Measurements from ENCODE around the gene SLC38A8.

SLC38A8 gene

DNA sequence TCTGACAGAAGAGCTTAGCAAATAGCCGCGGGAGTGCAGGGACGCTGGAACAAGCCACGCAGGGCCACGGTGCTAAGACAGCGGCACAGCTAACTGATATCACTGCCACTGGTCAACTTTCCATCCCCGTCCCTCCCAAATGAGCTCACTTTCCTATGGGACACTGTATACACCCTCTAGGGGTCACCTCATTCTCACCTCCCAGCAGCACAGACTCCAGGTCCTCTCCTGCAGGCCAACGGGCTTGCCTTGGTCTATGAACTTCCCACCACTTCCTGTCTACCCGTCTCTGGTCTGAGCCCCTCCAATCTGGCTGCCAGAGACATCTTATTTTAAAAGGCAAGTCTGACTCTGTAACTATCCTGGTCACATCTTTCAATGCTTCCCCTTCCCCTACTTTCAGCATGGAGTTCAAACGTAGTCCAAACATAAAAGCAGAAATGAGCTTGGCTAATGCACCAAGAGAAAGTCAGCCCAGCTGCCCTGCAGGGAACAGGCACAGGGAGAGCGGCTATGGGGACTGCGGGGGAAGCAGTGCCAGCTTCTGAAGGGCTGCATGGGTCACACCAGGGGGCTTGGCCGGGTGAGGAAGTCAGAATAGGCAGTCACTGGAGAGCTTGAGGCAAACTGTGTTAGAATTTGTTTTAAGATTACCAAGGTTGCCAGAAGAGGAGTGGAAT is 26.3 kb upstream of the SLC38A8 start:
- no peak for DNase-seq (ENCODE audit: low read depth in 2 of 2, low spot score in 1 of 2)

DNA sequence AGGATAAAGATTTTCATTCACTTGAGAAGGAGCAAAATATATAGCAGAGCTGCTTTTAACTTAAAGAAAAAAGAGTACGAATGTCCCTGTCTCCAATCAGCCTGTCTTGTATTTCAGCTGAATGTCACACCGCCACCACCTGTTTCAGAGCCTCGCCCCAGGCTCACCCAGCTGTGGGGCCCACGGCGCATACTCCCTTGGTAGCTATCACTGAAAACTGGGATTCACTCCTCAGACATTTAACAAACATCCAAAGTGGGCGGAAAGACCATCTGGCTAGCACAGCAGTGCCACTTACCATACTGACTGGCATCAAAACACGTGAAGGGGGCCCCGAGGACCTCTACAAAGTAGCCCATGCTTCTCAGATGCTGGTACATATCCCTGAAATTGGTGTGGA is 25.4 kb upstream of the SLC38A8 start:
- no peak for DNase-seq (ENCODE audit: low read depth in 2 of 2, low spot score in 1 of 2)

DNA sequence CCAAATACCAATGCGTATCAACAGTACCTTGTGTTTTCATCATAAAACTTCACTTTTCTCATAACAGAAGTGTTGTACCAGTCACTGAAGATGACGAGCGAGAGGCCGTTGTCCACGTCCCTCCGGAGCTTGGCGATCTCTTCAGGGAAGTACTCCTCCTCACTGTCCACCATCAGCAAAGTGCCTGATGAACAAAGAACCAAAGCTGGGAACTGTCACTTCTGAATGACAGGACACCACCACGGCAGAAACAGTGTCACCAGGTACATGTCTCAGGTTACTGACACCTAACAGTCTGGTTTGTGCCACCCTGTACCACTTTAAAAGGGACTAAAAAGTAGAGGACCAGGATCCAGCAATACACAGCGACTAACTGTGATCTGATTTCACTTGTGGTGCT is 25.0 kb upstream of the SLC38A8 start:
- no peak for DNase-seq (ENCODE audit: low read depth in 2 of 2, low spot score in 1 of 2)

GRCh38 chr16:84065536-84066132 is 23.0 kb upstream of the SLC38A8 start:
- no peak for DNase-seq (ENCODE audit: low read depth in 2 of 2, low spot score in 1 of 2)

GRCh38 chr16:84063980-84064379 is 21.4 kb upstream of the SLC38A8 start:
- DNase-seq (ENCODE audit: low read depth in 2 of 2, low spot score in 1 of 2): no peak

GRCh38 chr16:84062734-84063640 is 20.4 kb upstream of the SLC38A8 start:
- peak in 1 of 2 donors; percentile 29 for DNase-seq (ENCODE audit: low read depth in 2 of 2, low spot score in 1 of 2)

GRCh38 chr16:84061236-84061819 is 18.7 kb upstream of the SLC38A8 start:
- DNase-seq (ENCODE audit: low read depth in 2 of 2, low spot score in 1 of 2): no peak

DNA sequence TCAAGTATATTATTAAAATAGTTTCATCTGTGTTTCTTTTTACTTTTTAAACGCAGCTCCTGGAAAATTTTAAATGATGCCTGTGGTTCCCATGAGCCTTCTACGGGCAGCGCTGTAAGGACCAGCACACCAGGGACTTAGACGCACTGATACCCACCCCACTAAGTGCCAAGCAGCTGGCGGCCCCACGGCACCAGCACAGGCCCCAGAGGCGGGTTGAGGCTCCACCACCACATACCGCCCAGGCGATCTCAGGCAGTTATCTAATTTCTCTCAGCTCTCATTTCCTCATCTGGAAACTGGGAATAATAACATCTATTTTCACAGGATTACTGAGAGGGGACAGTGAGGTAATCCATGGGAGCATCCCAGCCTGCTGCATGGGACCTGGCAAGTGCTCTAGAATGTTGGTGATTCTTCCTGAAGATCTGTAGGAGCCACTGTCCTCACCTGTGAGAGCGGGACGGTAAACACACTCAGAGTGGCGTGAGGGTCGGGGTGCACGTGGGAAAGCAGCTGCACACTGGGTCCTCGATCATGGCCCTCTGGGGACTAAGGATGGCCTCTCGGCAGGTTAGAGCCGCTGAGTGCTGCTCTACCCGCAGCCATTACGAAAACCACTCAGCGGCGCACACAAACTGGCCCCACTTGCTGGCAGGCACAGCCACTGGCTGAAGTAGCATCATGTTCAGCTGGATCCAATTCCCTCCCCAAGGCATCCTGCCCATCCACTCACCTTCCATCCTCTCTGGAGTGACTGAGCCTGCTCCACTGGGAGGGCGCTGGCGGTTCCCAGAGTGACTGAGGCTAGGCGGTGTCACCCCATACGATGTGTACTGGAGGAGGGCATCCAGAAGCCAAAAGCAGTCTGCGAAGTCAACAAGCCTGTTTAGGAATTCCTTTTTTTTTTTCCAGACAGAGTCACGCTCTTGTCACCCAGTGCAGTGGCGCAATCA is 17.6 kb upstream of the SLC38A8 start:
- no peak for DNase-seq (ENCODE audit: low read depth in 2 of 2, low spot score in 1 of 2)

DNA sequence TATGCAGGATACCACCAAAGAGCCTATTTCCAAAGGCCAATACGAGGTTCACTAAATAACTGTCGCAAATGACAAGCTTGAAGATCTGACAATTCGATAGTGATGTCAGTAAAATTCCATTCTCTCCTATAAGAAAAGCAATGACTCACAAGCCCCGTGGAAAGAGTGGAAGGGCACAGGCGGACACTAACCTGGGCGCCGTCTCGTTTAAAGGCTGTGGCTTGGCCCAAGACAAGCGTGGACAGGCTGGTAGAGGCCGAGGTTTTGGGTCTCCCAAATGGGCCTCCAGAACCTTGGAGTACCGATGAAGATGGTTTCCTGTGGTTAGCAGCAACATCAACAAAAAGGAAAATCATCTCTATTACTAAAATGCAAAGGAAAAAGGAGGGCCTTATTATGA is 16.5 kb upstream of the SLC38A8 start:
- DNase-seq (ENCODE audit: low read depth in 2 of 2, low spot score in 1 of 2): no peak

GRCh38 chr16:84058664-84059063 is 16.1 kb upstream of the SLC38A8 start:
- no peak for DNase-seq (ENCODE audit: low read depth in 2 of 2, low spot score in 1 of 2)

GRCh38 chr16:84058211-84058610 is 15.6 kb upstream of the SLC38A8 start:
- no peak for DNase-seq (ENCODE audit: low read depth in 2 of 2, low spot score in 1 of 2)

DNA sequence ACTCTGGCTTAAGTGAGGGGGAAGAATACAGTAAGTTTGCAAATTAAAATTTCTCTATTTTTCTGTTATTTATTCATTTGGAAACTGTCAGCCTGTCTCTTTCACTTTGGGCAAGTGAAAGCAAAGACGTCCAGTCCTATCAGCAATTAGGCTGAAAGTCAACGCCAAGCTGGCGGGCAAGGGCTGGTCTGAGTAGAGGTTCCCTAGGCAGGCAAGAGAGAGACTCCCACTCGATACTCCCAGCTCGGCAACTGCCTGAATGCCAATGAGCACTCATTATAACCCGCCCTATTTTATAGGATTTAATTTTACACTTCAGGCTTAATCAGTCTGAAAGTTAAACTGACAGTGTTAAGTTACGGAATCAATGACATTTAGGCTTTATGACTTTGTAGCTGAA is 14.3 kb upstream of the SLC38A8 start:
- no peak for DNase-seq (ENCODE audit: low read depth in 2 of 2, low spot score in 1 of 2)

DNA sequence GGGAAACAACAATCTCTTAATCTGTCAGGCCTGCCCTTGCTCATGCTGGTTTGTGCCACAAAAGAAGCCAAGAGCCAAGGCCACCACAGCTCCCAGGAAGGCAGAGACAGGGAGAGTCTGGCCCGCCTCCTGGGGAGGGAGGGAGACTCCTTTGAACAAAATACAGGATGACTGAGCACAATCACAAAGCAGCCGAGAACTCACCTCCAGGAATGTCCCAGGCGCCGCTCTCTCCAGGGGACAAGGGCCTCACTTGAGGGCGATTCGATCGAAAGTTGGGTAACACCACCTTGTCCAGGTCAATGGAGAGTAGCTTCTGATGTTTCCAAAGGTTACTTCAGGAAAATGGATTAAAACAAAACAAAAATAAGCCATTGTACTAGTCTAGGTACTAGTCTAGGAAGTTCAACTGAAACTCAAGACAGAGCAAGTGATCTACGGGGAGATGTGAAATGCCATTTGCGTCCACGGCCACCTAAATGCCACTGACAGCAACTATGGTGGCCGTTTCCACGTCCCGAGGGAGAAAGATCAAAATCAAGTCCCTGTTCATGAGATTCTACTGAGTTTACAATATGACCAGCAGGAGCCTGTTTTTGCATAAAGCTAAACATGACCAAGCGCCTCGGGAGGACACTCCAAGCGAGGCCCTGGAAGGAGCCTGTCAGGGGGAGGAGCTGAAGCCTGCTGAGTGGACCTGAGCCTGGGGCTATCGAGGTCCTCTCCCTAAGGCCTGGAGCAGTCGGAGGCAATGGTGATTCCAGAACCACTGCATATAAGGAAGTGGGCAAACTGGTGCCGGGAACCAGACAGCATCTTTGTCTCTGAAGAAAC is 13.4 kb upstream of the SLC38A8 start:
- DNase-seq (ENCODE audit: low read depth in 2 of 2, low spot score in 1 of 2): no peak

- no peak for DNase-seq (ENCODE audit: low read depth in 2 of 2, low spot score in 1 of 2)
Measured at GRCh38 chr16:84055366-84055765, 12.8 kb upstream of the SLC38A8 start.

GRCh38 chr16:84054916-84055315 is 12.3 kb upstream of the SLC38A8 start:
- no peak for DNase-seq (ENCODE audit: low read depth in 2 of 2, low spot score in 1 of 2)

DNA sequence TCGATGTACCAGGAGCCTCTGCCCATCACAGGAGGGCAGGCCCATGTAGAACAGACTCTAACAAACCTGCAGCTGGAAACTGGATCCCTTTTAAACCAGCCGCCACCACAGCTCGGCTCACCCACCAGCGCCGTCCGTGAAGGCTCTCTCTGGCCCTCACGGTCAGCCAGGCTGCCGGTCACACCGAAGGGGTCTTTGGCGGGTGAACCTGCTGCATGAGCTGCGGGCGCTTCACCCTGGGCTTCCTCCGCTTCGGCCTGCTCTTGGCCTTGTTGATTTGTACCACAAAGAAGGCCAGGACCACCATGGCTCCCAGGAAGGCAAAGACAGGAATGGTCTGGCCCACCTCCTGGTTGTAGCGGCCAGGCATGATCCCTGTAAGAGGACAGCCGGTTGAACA is 11.7 kb upstream of the SLC38A8 start:
- no peak for DNase-seq (ENCODE audit: low read depth in 2 of 2, low spot score in 1 of 2)

- no peak for DNase-seq (ENCODE audit: low read depth in 2 of 2, low spot score in 1 of 2)
Measured at GRCh38 chr16:84053237-84053636, 10.6 kb upstream of the SLC38A8 start.

DNA sequence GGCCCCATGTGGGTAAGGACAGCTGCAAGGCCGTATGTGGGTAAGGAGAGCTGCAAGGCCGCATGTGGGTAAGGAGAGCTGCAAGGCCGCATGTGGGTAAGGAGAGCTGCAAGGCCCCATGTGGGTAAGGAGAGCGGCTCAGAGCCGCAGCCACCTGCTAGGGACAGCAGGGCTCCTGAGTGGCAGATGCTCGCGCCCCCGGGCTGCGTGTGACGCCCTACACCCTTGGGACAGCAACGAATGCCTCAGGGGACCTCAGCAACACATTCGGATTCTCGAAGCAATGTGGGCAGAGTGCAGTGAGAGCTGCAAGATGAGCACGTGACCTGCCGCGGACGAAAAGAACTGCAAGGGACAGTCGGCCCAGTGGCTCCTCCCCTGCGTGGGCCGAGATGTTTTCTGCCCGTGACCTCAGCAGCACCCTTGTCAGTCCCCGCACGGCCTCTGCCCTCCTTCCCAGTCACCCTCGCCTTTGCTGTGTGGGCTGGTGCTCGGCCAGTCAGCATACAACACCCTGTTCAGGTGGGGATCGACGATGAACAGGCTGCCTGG is 9.6 kb upstream of the SLC38A8 start:
- no peak for DNase-seq (ENCODE audit: low read depth in 2 of 2, low spot score in 1 of 2)

DNA sequence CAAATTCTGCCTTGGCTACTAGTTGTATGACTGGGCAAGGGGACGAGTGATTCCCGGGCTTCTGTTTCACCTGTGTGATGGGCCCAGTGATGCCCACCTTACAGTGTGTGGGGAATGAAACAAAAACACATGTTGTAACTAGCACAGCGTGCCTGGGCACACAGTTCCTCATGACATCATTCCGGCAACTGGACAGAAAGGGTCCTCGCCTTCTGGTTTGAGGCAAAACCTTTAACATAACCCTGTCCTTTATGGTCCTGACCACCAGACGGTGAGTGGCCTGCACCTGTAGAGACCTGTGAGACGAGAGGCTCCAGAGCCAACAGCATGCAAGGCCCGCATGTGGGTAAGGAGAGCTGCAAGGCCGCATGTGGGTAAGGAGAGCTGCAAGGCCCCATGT is 7.7 kb upstream of the SLC38A8 start:
- DNase-seq (ENCODE audit: low read depth in 2 of 2, low spot score in 1 of 2): no peak

Measured in stimulated activated CD8-positive, alpha-beta memory T cell treated with anti-CD3 and anti-CD28 coated beads, Interleukin-4, amount 100 ng/mL, for 4 hours (primary cell).